Lower leg skin (tissue), 4 donors: ENCODE results near the gene KIAA0040. TPM values are rescaled to one million over a fixed set of nuclear protein-coding genes. Genes with fewer than 3 reads are reported as not detected.
A peak's percentile ranks its signal among the peaks of the same experiment; 100 is the strongest.

Source experiments
- DNase-seq, 2 donors: peaks; one replicate each; pipeline ENCODE4 v3.0.0-alpha.2; 2019; ENCODE audit warnings: low spot score in 2 of 2
- H3K4me3 ChIP-seq: fragments of 200-600 bp; sonication (generic); 2 replicates; pipeline ENCODE4 v1.5.1; 2017; ENCODE audit warnings: mild to moderate bottlenecking, low read depth; ENCODE audit not compliant: poor library complexity, severe bottlenecking
- POLR2A ChIP-seq, 2 donors: fragments of 450-650 bp; IDR thresholded peaks; one replicate each; pipeline ENCODE4 v1.6.1; 2016 to 2017; ENCODE audit warnings: antibody characterized with exemption in 2 of 2, mild to moderate bottlenecking in 1 of 2, moderate library complexity in 1 of 2
- WGBS, 2 donors: methylation state at CpG; one replicate each; pipeline ENCODE4 v1.1.5; 2018; 5-methylcytosine and 5-hydroxymethylcytosine counted together
- intact Hi-C: fragments of 100-400 bp; cut with DNase I; formaldehyde crosslinking; loops from one replicate; pipeline ENCODE4 v1.15.0; 2023; ENCODE audit warnings: low total_unique reads
- total RNA-seq, 4 donors: library from RNA; depleted of rRNA; stranded (reverse); fragments of >200 nt; gene quantifications; one replicate each; pipeline ENCODE4 v1.1.0, GENCODE V29; 2016
- TF ChIP-seq, protein P1 (sequence below), 3 donors: fragments of 450-650 bp; IDR thresholded peaks; one replicate each; pipeline ENCODE4 v1.5.1; 2016; ENCODE audit warnings: antibody characterized with exemption in 3 of 3, mild to moderate bottlenecking in 3 of 3, moderate library complexity in 2 of 3

KIAA0040 gene
- total RNA-seq, 4 donors from 2014 or later: 12.3 to 16.3 (median 15.0) TPM

DNA sequence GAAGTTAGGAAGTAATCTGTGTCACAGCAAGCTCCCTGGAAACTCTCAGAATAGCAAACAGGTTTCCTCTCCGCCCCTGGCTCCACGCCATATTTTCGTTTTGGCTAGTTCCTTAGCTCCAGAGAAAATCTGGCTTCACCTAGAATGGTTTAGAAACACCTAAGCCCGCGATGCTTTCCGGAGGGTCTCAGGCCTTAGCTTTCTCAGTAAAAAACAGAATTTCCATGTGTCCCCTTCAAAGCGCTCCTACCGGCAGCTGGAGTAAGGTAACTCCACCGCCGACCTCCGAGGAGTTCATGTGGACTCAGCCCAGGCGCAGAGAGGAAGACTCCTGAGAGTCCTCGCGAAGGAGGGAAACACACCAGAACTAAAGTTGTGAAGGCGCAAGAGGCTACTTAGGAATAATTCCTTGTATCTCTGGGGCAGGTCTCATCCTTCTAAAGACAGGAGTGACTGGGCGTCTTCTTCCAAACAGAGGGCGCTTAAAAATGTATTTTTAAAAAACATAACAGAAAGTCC lies 406 bp downstream of the KIAA0040 start:
- 0 to 1% methylated on average over 17 of the region's 17 CpGs for WGBS, 2 donors
- intact Hi-C loops: no loop called here
- DNase-seq: peak; percentile 64 to 94
- peak overlapping the region; percentile 62 for H3K4me3 ChIP-seq
- TF ChIP-seq, protein P1, sequence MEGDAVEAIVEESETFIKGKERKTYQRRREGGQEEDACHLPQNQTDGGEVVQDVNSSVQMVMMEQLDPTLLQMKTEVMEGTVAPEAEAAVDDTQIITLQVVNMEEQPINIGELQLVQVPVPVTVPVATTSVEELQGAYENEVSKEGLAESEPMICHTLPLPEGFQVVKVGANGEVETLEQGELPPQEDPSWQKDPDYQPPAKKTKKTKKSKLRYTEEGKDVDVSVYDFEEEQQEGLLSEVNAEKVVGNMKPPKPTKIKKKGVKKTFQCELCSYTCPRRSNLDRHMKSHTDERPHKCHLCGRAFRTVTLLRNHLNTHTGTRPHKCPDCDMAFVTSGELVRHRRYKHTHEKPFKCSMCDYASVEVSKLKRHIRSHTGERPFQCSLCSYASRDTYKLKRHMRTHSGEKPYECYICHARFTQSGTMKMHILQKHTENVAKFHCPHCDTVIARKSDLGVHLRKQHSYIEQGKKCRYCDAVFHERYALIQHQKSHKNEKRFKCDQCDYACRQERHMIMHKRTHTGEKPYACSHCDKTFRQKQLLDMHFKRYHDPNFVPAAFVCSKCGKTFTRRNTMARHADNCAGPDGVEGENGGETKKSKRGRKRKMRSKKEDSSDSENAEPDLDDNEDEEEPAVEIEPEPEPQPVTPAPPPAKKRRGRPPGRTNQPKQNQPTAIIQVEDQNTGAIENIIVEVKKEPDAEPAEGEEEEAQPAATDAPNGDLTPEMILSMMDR (IDR thresholded peaks at IDR 0.05): no peak
- no peak for TF ChIP-seq POLR2A (IDR thresholded peaks at IDR 0.05)

- peak overlapping the region; percentile 62 for H3K4me3 ChIP-seq
- intact Hi-C loops: no loop called here
- WGBS, 2 donors: 8 to 10% methylated on average over 7 of the region's 7 CpGs
- TF ChIP-seq POLR2A (IDR thresholded peaks at IDR 0.05): no peak
- TF ChIP-seq, protein P1 (IDR thresholded peaks at IDR 0.05): no peak
- no peak for DNase-seq
These were observed 917 bp downstream of the KIAA0040 start for GRCh38 chr1:175191659-175192058.

GRCh38 chr1:175188936-175189335 lies 3.6 kb downstream of the KIAA0040 start:
- intact Hi-C loops: no loop called here
- 37 to 38% methylated on average over 2 of the region's 2 CpGs for WGBS, 2 donors
- no peak for DNase-seq
- TF ChIP-seq POLR2A (IDR thresholded peaks at IDR 0.05): no peak
- TF ChIP-seq, protein P1 (IDR thresholded peaks at IDR 0.05): no peak
- no peak overlapping the region for H3K4me3 ChIP-seq

DNA sequence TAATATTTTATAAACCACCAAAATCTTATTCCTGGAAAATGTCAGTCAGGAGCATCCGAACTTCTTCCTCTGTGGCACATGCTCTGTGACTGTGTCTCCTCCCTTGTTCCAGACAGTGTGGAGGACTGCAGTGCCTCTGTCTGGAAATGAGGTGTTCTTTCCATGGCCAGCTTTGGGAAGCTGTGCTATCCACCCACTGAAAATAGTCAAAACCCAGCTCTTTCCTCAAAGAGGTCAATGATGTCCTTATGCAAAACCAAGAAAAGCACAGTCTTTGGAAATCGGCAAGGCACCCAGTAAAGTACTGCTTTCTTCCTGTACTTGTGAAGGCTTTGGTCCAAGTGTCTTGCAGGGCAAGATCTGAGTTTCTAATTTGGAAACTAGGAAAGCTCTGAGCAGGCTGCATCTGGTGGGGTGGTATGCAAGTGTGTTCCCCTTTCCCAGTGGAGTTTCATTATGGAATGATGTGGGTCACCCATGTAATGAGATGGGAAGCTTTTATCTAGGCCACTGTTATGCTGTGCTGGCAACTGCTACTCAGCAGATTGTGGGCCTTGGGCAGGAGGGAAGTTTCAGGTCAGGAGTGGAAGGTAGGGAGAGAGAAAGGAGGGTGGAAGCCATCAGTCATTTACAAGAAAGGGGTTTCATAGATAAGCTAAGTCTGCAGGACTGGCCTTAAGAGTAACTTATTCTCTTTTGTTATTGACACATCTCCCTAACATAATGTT lies 6.0 kb downstream of the KIAA0040 start:
- intact Hi-C loops: no loop called here
- peak in 1 of 2 donors; percentile 13 for DNase-seq
- 54 to 62% methylated on average over 2 of the region's 2 CpGs for WGBS, 2 donors
- TF ChIP-seq, protein P1 (IDR thresholded peaks at IDR 0.05): no peak
- no peak for TF ChIP-seq POLR2A (IDR thresholded peaks at IDR 0.05)
- no peak overlapping the region for H3K4me3 ChIP-seq

GRCh38 chr1:175185903-175186302 lies 6.7 kb downstream of the KIAA0040 start:
- no peak overlapping the region for H3K4me3 ChIP-seq
- no peak for DNase-seq
- 78 to 96% methylated on average over 1 of the region's 1 CpG for WGBS, 2 donors
- TF ChIP-seq, protein P1 (IDR thresholded peaks at IDR 0.05): no peak
- TF ChIP-seq POLR2A (IDR thresholded peaks at IDR 0.05): no peak
- intact Hi-C loops: no loop called here
